ENCODE results near the gene CFAP70. TPM values are rescaled to one million over a fixed set of nuclear protein-coding genes. Genes with fewer than 3 reads are reported as not detected.
"Not testable (repeated sequence)": the region's sequence is repeated elsewhere in the genome, so short reads cannot be mapped to it uniquely, and the experiment has no call there.

The CFAP70 gene
- total RNA-seq, 4 donors from 2014 or later: 9.9 to 12.5 (median 11.7) TPM

DNA sequence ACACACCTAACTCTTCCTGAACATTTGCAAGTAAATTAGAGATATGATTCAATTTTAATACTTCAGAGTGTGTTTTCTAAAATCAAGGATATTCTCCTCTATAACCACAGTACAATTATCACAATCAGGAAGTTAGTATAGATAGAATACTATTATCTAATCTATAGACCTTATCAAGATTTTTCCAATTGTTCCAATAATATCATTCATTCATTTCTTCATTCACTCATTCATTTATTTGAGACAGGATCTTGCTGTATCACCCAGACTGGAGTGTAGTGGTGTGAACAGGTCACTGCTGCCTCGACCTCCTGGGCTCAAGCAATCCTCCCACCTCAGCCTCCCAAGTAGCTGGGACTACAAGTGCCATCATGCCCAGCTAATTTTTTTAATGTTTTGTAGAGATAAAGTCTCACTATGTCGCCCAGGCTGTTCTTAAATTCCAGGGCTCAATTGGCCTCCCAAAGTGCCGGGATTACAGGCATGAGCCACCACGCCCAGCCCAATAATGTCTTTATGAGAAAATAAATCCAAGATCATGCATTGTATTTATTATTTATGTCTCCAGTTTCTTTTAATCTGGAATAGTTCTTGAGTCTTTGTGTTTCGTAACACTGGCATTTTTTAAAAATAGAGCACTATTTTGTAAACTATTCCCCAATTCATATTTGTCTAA is 95.6 kb downstream of the CFAP70 start:
- Histone ChIP-seq H3K9me3 (no peaks in the 10 kb centered on the region), H3K27ac (no peak overlapping the region), H3K4me3 (replicated peaks in 1 of 3) (no peak overlapping the region), H3K4me1 (no peaks in the 10 kb centered on the region), H3K27me3 (no peaks in the 10 kb centered on the region), H3K36me3 (no peaks in the 10 kb centered on the region)
- intact Hi-C loops (cut with DNase I): no loop called here
- TF ChIP-seq POLR2A (IDR thresholded peaks at IDR 0.05): no peak
- TF ChIP-seq, protein P1, sequence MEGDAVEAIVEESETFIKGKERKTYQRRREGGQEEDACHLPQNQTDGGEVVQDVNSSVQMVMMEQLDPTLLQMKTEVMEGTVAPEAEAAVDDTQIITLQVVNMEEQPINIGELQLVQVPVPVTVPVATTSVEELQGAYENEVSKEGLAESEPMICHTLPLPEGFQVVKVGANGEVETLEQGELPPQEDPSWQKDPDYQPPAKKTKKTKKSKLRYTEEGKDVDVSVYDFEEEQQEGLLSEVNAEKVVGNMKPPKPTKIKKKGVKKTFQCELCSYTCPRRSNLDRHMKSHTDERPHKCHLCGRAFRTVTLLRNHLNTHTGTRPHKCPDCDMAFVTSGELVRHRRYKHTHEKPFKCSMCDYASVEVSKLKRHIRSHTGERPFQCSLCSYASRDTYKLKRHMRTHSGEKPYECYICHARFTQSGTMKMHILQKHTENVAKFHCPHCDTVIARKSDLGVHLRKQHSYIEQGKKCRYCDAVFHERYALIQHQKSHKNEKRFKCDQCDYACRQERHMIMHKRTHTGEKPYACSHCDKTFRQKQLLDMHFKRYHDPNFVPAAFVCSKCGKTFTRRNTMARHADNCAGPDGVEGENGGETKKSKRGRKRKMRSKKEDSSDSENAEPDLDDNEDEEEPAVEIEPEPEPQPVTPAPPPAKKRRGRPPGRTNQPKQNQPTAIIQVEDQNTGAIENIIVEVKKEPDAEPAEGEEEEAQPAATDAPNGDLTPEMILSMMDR (IDR thresholded peaks at IDR 0.05): no peak
- DNase-seq: no peak
- 83 to 88% methylated on average over 5 of the region's 5 CpGs for WGBS, 2 donors

DNA sequence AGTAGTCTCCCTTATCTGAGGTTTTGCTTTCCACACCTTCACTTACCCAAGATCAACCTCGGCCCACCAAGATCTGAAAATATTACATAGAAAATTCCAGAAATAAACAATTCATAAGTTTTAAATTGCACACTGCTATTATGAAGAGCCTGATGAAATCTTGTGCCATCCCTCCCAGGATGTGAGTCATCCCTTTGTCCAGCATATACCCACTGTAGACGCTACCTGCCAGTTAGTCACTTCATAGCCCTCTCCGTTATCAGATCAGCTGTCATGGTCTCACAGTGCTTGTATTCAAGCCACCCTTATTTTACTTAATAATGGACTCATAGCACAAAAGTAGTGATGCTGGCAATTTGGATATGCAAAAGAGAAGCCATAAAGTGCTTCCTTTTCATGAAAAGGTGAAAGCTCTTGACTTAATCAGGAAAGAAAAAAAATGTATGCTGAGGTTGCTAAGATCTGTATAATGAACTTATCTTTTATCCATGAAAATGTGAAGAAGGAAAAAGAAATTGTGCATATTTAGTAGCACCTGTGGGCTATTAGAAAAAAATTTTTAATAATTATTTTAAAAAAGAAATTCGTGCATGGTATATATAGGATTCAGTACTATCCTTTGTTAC is 96.4 kb downstream of the CFAP70 start:
- intact Hi-C loops (cut with DNase I): no loop called here
- TF ChIP-seq, protein P1 (IDR thresholded peaks at IDR 0.05): no peak
- TF ChIP-seq POLR2A (IDR thresholded peaks at IDR 0.05): no peak
- H3K27ac ChIP-seq: no peak overlapping the region
- 76% methylated on average over 4 of the region's 4 CpGs for WGBS, 2 donors
- no peak overlapping the region for H3K4me3 ChIP-seq (replicated peaks in 1 of 3)
- no peaks in the 10 kb centered on the region for H3K27me3 ChIP-seq
- no peaks in the 10 kb centered on the region for H3K9me3 ChIP-seq
- H3K36me3 ChIP-seq: no peaks in the 10 kb centered on the region
- H3K4me1 ChIP-seq: no peaks in the 10 kb centered on the region
- no peak for DNase-seq

DNA sequence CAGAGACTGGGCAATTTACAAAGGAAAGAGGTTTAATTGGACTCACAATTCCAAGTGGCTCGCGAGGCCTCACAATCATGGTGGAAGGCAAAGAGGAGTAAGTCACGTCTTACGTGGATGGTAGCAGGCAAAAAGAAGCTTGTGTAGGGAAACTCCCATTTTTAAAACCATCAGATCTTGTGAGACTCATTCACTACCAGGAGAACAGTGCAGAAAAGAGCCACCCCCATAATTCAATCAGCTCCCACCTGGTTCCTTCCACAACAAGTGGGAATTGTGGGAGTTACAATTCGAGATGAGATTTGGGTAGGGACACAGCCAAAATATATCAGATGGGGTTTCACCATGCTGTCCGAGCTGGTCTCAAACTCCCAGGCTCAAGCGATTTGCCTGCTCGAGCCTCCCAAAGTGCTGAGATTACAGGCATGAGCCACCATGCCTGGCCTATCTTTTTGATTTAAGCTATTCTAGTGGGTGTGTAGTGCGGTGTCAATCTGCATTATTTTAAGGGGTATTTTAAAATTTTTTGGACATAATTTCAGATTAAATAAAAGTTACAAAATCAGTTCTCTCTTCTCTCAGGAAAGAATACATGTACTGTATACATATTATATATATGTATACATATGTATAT is 97.2 kb downstream of the CFAP70 start:
- no peak overlapping the region for H3K27ac ChIP-seq
- no peak for DNase-seq
- no peaks in the 10 kb centered on the region for H3K27me3 ChIP-seq
- no peaks in the 10 kb centered on the region for H3K9me3 ChIP-seq
- no peaks in the 10 kb centered on the region for H3K4me1 ChIP-seq
- intact Hi-C loops (cut with DNase I): no loop called here
- no peak overlapping the region for H3K4me3 ChIP-seq (replicated peaks in 1 of 3)
- no peaks in the 10 kb centered on the region for H3K36me3 ChIP-seq
- TF ChIP-seq POLR2A (IDR thresholded peaks at IDR 0.05): no peak
- TF ChIP-seq, protein P1 (IDR thresholded peaks at IDR 0.05): no peak
- 94 to 95% methylated on average over 9 of the region's 9 CpGs for WGBS, 2 donors

DNA sequence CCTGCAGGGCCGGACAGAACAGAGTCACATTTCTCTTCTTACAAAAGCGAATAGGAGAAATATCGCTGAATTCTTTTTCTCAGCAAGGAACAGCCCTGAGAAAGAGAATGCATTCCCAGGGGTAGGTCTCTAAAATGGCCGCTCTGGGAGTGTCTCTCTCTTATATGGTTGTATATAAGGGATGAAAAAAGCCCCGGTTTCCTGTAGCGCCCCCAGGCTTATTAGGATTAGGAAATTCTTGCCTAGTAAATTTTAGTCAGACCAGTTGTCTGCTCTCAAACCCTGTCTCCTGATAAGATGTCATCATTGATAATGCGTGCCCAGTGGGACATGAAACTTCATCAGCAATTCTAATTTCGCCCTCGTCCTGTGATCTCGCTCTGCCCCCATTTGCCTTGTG is 100.1 kb downstream of the CFAP70 start:
- H3K4me3 ChIP-seq (replicated peaks in 1 of 3); intact Hi-C loops (cut with DNase I): not testable (repeated sequence)
- WGBS, 2 donors: 95% methylated on average over 10 of the region's 10 CpGs

DNA sequence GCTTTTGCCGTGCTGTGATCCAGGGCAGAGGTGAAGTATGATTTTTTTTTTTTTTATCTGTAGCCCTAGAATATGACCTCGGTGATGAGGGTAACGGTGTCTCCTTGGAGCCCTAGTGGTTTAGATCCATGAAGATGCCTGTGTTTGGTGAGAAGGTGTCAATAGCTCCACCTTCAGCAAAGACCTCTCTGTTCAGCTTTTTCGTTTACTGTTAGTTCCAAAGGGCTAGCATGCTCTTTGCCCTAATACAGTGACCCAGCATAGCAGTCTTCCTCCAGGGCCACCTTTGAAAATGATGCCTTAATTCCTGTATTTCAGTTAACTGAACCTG is 105.5 kb downstream of the CFAP70 start:
- Histone ChIP-seq H3K4me1 (peaks cover 14 to 15% of the 10 kb centered on the region in 2 donors), H3K27ac (peak overlapping the region; percentile 10 to 87 (median 64)), H3K27me3 (no peaks in the 10 kb centered on the region), H3K9me3 (no peaks in the 10 kb centered on the region), H3K4me3 (replicated peaks in 1 of 3) (peak overlapping the region in 2 of 3 donors; percentile 48 to 59), H3K36me3 (peaks cover 0 to 4% of the 10 kb centered on the region in 2 donors)
- no peak for DNase-seq
- intact Hi-C loops (cut with DNase I): no loop called here
- 0 to 1% methylated on average over 4 of the region's 4 CpGs for WGBS, 2 donors
- TF ChIP-seq POLR2A (IDR thresholded peaks at IDR 0.05): no peak
- TF ChIP-seq, protein P1 (IDR thresholded peaks at IDR 0.05): no peak

More for the DNA sequence above, 100.1 kb downstream of the CFAP70 start:
- H3K4me1 ChIP-seq, H3K27ac ChIP-seq, H3K36me3 ChIP-seq, DNase-seq, H3K9me3 ChIP-seq, H3K27me3 ChIP-seq: not testable (repeated sequence)

Measured in thyroid gland (tissue), 4 donors.